NCI-H1092 (cell line): ENCODE measurements around the gene BCAS2.

Experiments
- DNase-seq: peaks from one replicate; lab custom pipeline; 2025; lab: John Stamatoyannopoulos, UW

Gene BCAS2

DNA sequence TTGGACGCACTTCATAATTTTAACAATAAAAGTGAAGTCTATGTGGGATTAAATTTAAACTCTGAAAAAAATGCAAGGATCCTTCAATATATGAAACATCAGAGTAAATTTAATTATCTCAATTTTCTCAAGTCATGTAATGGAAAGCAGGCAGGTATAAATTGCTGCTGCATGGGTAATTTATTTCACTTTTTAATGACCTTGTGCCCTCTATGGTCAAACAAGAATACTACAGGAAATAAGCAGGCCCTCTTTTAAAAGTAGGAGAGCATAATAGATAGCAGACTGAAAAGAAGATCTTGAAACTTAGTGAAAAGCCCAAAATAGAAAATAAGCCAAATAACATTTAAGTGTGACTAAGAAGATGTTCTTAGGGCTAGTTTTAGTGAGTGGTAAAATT, 22.9 kb downstream of the BCAS2 start:
- no peak for DNase-seq

DNA sequence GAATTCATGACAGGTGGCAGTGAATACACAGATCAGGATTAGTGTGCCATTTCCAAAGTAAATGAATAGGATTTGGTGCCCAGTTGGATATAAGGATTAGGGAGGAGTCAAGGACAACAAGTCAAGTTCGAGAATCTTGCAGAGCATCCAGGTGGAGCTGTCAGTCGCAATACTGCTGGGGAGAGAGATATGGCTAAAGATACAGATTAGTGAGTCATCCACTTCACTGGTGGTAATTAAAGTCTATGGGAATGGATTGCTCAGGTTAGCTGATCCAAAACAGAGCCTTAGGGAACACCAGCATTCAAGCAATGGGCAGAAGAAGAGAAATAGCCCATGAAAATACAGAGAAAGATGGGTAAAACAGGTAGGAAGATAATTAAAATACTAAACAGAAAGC, 26.8 kb downstream of the BCAS2 start:
- DNase-seq: no peak

DNA sequence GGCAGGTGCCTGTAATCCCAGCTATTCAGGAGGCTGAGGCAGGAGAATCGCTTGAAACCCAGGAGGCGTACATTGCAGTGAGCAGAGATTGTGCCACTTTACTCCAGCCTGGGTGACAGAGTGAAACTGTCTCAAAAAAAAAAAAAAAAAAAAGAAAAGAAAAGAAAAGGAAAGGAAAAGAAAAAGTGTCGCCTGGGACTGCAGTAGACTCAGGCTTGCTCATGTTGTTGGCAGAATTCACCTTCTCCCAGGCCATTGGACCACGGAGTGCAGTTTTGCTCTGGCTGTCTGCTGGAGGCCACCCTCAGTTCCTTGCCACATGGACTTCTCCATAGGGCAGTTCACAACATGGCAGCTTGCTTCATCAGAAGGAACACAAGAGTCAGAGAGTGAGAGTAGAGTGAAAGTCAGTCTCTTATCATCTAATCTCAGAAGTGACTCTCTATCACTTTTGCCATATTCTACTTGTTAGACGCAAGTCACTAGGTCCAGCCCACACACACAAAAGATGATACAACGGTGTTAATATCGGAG, 29.2 kb downstream of the BCAS2 start:
- no peak for DNase-seq

DNA sequence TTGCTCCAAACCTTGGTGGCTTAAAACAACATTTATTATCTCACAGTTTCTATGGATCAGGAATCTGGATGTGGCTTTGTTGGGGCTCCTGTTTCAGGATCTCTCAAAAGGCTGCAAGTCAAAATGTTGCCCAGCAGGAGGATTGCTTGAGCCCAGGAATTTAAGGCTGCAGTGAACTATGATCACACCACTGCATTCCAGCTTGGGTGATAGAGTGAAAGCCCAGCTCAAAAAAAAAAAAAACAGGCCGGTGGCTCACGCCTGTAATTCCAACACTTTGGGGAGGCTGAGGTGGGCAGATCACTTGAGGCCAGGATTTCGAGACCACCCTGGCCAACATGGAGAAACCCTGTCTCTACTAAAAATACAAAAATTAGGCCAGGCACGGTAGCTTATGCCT, 30.0 kb downstream of the BCAS2 start:
- DNase-seq: no peak

DNA sequence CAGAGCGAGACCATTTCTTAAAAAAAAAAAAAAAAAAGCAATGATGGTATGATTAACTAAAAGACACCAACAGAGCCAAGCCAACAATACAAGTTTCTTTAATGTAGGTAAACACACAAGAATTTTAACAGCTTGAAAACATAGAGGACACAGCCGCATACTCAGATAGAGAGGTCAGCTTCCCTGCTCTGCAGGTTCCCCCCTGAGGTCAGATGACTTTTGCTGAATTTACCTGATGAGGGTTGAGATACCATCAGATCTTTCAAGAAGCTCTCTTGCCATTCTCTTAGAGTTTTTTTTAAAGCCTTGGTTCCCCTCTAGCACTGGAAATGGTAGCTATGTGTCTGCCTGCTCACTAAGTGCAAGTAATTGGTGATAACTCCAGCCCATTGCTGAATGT, 31.1 kb downstream of the BCAS2 start:
- no peak for DNase-seq

DNA sequence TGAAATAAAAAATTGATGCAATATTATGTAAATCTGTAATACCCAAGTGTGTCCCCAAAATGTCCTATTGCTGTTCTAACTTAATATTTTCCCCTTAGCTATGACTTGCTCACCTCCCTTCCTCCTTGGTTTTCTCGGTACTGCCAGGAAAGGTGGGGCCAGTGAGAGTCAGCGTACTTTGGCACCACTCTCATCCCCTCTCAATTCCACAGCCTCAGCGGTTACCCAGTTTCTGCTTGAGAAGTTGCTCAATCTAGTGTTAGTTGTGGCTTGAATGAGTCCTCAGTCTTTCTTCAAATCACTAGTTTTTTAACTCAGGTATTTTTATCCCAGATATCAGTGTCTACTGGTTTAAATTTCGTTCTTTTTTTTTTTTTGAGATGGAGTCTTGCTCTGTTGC, 32.3 kb downstream of the BCAS2 start:
- no peak for DNase-seq

DNA sequence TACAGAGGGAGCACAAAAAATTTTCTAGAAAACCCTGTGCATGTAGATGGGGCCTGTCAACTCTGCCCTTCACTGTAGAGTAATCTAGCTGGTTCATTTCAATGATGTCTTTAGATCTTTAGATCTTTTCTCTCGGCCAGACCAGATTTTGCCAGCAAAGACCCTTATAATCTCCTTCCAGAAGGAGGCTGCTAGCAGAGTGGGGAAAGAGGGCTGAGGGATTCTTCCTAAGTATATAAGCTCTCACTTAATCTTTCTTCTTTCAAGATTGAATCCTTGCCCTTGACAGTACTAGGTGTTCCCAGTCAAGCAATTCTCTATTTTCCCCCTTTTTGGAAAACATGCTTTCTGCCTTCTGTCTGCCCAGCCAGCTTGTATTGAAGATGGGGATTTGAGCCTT, 34.3 kb downstream of the BCAS2 start:
- no peak for DNase-seq

DNA sequence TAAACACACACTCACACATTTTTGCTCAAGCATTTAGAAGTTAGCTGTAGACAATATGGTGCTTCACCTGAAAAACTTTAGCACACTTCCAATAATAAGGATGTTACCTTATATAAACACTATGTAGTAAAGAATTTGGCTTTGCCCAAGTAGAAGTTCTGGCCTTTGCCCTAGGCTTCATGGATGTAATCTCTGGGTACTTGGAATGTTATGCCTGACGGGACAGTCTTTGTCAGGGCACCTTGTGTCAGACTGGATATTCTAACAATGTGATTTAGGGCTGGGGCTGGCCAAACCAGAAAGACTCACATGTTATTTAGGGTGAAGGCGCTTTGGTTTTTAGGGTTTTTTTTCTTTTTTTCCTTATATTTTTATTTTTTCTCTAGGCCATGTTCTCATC, 35.6 kb downstream of the BCAS2 start:
- DNase-seq: no peak

DNA sequence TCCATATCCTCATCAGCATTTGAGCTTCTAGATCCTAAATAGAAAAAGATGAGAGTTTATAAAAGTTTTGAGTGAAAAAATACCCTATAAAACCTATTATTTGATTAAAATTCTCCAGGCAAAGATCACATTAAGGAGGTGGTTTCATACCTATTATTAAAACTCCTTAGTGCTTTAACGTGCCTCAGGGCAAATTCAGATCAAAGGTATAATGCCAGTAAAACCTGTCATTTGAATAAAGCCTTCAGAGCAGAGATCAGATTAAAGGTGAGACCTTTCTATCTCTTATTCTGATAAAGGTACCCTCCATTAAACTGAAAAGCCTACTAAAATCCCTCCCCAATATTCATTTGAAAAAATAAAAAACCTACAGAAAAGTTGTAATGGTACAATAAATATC, 36.1 kb downstream of the BCAS2 start:
- no peak for DNase-seq

DNA sequence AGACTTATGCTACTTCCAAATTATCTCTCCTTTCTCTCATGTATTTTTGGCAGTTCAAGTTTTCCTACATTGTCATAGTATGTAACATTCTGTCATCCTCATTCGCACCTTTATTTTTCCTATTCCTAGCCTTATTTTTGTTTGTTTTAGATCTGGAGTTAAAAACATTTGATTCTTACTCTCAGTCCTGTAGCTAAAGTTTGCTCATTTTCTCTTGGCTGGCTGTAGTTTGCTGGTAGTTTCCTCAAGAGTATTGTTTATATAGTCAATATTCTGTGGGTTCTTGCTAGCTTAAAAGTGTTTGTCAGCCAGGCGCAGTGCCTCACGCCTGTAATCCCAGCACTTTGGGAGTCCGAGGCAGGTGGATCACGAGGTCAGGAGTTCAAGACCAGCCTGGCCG, 40.6 kb downstream of the BCAS2 start:
- no peak for DNase-seq

DNA sequence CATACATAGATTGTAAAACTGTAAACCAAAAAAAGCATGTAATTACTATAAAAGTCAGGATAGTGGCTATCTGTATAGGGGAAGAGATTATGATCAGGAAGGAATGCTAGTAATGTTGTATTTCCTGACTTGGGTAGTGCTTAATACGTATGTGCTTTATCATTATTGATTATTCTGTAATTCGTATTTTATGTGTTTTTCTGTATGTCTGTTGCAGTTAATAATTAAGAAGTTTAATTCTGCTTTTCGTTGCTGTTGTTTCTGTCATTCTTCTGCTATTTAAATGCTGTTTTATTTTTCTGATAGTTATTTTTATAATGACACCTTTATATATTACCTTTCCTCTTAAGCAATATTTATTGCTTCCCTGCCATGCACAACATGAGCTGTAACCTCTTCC, 41.1 kb downstream of the BCAS2 start:
- no peak for DNase-seq

DNA sequence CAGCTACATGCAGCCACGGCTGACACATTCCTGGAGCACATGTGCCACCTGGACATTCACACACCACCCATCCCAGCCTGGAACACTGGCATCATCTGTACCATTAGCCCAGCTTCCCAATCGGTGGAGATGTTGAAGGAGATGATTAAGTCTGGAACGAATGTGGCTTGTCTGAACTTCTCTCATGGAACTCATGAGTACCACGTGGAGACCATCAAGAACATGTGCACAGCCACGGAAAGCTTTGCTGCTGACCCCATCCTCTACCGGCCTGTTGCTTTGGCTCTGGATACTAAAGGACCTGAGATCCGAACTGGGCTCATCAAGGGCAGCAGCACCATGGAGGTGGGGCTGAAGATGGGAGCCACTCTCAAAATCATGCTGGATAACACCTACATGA, 45.4 kb downstream of the BCAS2 start:
- no peak for DNase-seq

DNA sequence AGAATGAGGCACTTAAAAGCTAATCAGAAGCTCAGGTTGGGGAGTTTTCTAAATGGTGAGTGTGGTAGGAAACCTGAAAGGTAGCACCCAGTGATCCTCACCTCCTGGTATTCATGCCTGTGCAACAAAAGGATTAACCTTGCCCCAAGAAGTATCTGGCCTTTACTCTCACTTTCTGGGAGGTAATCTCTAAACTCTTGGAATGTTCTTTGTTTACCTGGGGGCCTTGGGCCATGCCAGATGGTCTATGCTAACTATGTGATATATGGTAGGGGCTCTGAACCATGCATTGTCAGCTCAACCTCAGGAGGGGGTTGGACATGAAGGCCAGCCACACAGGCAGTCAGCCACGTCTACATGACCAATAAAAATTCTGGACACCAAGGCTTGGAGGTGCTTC, 46.0 kb downstream of the BCAS2 start:
- DNase-seq: no peak

DNA sequence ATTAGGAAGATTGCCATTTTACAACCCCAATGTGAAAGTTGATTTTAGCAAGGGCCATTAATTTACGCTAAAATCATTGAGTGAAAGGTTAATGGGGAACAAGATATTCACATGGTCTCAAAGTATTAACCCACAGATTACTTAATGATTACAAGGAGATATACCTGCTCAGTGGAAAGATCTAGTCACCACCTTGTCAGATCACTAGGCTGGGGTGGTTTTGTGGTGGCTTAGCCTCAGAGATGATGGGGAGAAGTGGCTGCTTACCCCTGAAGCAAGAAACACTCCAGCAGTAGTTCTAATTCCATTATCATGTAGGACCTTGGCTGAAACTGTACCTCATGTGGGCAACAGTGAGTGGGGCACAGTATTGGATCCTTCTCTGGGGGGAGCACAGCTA, 50.3 kb downstream of the BCAS2 start:
- no peak for DNase-seq

DNA sequence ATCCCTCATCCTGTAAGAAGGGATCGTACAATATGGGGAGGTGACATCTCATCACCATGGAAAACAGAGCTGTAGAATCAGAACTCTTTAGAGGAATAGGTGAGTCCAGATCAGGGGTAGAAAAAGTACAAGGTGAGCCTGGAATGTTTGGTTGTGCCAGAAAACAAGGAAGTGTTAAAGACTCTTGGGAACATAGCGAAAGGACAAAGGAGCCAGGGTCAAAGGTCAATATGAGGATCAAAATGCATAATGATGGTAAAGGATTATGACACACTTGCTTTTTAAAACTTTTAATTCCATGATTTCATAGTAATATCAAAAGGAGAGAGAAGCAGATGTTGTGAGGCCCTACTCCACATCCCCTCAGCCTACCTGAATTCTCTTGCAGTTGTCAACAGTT, 51.2 kb downstream of the BCAS2 start:
- no peak for DNase-seq

DNA sequence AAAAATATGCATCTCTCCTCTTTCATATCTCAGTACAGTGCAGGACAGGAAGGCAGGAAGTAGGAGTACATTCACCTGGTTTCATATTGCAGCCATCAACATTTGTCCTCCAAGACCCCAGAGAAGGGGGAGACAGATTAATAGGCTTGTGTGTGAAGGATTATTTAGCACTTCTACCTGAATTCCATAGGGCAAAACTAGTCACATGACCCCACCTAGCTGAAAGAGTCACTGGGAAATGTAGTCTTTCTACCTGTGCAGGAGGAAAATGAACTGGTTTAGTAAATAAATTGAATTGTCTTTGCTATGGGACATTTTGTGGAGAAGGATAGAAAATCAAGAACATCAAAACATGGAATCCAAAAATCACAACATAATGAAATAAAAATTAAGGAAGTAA, 56.5 kb downstream of the BCAS2 start:
- no peak for DNase-seq

DNA sequence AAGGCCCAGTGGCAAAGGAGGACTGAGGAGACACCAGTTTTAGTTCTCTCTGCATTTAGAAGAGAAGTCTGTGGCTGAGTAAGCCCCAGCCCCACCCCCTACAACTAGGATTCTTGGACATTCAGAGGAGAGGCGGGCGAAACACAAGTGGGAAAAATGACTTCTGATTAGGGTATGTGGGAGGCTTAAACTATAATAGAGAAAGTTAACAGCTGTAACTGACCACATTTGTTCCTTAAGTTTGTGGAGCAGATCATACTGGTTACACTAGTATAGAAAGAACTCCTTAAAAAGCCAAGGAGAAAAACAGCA, 59.2 kb downstream of the BCAS2 start:
- DNase-seq: no peak

DNA sequence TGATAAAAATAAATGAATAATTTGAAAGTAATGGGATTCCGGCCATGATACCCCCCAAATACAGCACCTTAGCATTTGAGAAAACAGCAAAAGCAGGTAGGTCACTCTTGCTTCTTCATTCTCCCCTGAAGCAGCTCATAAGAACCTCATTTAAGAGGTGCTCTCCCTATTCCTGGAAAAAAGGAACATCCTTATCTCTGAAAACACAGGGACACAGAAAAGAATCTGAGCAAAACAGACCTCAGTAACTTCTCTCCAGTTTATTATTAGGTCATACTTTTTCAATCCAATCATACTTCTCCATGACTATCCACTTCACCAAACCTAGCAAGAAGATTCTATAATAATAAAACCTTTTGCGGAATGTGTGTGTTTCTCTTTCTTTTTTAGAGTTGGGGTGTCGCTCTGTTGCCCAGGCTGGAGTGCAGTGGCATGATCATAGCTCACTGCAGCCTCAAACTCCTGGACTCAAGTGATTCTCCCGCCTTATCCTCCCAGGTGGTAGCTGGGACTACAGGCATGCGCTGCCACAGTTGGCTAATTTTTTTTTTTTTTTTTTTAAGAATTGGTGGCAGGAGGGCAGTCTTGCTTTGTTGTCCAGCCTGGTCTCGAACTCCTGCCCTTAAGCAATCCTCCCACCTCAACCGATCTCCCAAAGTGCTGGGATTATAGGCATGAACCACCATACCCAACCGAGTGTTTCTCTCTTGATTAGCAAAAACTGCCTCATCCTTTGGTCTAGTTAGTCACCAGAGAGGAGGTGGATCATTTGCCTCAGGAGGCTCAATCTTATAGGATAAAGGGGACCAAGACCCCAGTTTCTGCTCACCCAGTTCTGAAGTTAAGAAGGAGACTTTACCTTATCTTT, 59.8 kb downstream of the BCAS2 start:
- no peak for DNase-seq
